Measurements from ENCODE around the gene LYRM2.
A peak's percentile ranks its signal among the peaks of the same experiment; 100 is the strongest.
"Not testable (repeated sequence)": the region's sequence is repeated elsewhere in the genome, so short reads cannot be mapped to it uniquely, and the experiment has no call there.

Gene LYRM2

DNA sequence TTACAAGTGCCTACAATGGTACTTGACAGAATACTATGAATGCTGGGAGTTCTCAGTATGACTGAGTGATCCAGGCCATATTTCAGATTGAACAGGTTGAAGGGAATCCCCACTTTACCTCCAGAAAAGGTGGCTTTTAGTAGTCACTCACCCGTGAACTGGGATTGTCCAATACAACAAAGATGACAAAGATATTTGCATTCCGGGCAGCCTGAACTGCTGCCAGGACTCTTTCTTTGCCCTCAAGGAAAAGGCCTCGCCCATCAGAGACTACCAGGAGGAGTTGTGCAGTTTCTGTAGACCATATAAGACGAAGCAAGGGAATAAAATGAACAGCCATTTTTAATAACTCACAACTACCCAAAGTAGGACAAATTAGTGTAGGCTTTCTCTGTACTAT, 6.3 kb upstream of the LYRM2 start:
- no peak for DNase-seq

DNA sequence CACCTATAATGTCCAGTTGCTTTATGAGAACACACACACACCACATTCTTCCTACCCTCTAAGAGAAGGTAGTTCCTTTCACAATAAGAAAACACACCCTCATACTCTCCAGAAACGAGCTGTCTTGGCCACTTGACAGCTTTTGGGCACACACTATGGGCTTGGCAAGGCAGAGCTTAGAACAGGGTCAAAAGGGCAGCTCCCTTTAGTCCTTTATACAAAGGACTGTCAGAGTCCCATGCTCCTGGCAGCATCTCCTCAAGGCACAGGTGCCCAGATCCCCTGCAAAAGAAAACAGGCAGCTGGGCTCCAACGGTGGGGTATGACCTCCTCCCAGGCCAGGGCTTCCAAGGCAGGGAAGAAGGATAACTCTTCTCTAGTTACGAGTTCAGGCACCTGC, 4.9 kb upstream of the LYRM2 start:
- DNase-seq = no peak

DNA sequence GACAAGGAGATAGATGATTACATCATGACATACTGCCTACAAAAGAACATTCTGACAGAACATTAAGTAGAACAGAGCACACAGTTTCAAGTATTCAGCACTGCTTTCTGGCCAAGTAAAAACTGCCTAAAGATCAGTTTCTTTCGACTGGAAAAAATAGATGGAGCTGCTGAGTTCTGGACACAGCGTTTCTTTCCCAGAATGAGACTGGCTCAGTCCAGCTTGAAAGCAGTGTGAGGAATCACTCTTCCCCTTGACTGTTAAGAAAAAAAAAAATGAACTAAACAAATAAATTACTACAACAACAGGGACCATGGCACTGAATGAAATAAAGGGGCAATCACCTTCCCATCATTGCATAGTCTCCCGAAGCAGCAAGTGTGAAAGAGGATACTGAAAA, 4.4 kb upstream of the LYRM2 start:
- no peak for DNase-seq

DNA sequence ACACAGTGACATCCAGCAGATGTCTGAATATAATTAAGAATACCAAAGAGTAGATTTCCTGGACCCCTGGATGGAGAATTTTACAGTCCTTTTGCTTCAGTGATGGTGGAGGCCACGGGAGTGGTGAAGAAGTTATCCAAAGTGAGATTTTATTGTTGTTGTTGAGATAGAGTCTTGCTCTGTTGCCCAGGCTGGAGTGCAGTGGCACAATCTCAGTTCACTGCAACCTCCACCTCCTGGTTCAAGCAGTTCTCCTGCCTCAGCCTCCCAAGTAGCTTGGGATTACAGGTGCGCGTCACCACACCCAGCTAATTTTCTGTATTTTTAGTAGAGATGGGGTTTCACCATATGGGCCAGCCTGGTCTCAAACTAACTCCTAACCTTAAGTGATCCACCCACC, 3.0 kb upstream of the LYRM2 start:
- DNase-seq = not testable (repeated sequence)

DNA sequence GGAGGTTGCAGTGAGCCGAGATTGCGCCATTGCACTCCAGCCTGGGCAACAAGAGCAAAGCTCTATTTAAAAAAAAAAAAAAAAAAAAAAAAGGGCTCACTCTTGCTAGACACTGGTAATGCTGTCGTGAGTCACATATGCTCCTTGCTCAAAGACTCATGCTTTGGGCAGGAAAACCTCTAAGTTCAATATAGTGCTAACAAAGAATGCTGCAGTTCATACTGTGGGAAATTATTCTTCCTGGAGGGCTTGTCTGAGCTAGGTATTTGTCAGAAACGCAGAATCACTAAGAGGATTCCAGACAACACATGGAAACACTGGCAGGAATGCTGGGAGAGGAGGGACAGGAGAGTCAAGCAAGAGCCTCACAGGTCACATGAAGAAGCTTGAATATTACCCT, 2.3 kb upstream of the LYRM2 start:
- DNase-seq = no peak

DNA sequence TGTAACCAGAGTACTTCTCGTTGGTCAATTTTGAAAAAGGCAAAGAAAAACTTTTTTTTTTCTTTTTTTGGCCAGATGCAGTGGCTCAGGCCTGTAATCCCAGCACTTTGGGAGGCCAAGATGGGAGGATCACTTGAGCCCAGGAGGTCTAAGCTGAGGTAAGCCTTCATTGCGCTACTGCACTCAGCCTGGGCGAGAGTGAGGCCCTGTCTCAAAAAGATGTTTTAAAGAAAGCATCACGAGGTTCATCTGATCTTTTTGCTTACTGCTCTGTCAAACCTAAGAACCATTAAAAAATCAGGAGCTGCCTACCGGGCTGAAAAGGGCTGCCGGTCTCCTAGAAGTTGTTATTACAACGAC, 607 bp downstream of the LYRM2 start:
- DNase-seq = no peak

DNA sequence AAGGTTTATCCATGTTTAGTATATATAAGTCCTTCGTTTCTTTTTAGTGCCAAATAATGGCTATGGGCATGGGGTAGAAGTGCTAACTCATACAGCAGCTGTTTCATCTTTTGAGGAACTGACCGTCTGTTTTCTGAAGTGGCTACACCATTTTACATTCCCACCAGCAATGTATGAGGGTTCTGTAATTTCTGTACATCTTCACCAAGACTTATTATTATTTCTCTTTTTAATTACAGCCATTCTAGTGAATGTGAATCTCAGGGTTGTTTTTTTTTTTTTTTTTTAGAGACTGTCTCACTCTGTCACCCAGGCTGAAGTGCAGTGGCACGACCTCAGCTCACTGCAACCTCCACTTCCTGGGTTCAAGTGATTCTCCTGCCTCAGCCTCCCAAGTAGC, 2.1 kb downstream of the LYRM2 start:
- DNase-seq = not testable (repeated sequence)

DNA sequence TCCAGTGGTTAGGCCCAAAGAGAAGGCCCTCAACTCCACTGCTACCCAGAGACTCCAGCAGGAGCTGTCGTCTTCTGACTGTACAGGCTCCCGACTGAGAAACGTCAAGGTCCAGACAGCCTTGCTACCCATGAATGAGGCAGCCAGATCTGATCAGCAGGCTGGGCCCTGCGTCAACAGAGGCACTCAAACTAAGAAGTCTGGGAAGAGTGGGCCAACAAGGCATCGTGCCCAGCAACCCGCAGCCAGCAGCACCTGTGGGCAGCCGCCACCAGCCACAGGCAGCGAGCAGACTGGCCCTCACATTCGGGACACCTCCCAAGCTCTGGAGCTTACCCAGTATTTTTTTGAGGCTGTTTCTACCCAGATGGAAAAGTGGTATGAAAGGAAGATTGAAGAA, 8.1 kb downstream of the LYRM2 start:
- DNase-seq = no peak

DNA sequence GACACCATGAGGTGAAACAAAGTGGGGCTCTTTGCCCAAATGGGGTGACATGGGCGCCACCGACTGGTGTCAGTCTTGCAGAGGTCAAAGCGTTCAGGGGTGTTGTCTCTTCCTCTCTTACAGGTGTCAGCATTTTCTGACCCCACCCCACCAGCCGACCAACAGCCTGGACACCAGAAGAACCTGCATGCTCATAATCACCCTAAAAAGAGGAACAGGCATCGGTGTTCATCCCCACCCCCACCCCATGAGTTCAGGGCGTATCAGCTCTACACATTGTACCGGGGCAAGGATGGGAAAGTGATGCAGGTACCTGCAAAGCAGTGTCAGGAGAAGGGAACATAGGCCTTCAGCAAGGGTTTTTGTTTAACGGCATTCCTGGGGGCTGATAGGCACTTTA, 14.8 kb downstream of the LYRM2 start:
- no peak for DNase-seq

DNA sequence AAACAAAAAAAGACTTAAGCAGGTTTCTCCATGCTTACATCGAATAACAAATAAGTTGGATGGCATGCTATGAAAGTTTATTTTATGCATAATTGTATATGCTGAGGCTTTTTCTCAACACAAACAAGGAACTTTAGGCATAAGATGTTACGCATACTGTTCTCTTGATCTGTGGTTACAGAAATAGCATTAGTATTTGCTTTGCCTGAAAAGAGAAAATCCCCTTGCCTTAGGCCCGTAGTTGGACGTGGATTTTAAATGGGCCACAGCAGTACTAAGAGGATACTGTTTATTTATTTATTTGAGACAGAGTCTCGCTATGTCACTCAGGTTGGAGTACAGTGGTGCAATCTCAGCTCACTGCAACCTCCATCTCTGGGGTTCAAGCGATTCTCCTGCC, 19.0 kb downstream of the LYRM2 start:
- no peak for DNase-seq

DNA sequence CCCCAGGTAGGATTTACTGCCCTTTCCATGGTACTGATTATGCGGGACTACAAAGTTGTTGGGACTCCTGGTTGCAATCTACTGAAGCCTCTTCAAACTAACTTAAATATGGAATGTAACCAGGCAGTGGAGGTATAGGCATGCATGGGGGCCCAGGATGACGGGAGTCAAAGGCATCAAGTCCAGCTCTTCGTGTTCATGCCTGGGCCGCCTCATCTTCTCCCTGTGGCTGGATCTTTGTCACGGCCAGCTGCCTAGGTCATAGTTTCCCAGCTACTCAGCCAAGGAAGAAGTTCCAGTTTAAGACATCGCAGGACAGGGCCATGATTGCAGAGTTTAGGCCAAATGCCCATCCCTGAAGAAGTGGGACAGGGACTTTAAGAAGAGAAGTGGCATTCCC, 20.5 kb downstream of the LYRM2 start:
- no peak for DNase-seq

DNA sequence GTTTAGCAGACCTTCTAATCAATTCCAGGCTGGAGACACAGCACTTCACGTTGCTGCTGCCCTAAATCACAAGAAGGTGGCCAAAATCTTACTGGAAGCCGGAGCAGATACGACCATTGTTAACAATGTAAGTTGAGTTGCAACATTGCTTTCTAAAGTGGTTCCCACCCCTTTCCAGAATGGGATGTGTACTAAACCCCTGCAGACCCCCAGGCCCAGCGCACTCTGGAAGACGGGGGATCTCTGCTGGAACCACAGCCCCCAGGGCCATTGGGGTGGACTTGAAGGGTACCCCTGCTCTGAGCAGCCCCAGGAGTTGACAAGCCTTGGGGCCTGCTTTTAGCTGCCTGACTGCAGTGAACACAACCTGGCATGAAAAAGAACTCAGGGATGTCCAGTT, 22.0 kb downstream of the LYRM2 start:
- DNase-seq = no peak

DNA sequence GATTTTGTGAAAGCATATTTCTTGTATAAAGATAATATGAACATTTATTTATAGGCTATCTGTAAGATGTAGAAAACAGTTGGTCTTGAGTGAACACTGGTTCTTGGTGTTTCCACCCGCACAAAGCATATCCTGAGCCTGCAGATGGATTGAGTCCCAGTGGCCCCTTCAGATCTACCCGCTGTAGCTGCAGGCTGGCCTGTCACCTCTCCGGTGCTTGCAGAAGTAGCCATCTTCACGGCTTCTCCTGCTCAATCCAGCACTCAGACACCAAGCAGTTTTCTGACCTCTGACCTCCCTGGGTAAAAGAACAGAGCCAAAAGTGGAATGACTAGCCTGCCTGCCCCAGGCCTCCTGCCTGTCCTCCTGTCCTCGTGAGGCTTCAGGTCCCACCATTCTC, 22.7 kb downstream of the LYRM2 start:
- DNase-seq = no peak

DNA sequence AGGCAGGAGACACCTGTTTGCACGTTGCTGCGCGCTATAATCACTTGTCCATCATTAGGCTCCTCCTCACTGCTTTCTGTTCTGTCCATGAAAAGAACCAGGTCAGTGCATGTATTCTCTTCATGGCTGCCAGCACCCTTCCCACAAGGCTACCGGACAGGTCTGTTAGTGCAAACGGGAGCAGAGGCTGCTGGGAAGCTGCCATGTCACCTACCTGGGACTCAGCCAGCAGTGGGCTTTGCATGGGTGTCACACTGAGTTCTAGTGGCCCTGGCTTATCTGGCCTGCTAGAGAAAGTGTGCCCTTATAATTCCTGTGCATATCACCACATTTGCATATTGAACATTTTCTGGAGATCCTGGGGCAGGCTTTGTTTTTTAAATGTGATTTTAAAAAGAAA, 24.8 kb downstream of the LYRM2 start:
- DNase-seq = no peak

DNA sequence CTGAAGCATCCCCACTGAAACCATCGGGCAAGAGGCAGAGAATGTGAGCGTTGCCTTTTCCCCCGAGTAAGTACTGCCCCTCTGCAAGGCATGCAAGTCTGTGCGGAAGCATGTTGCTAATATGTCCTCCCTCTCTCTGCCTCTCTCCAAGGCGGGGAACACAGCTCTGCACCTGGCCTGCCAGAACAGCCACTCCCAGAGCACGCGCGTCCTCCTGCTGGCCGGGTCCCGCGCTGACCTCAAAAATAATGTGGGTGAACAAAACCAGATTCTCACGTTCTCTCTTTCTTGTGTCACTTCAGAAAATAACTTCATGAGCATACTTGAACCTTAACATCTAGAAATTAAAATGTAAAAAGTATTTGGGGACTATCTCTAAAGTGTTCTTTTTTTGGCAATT, 26.4 kb downstream of the LYRM2 start:
- peak; percentile 9 for DNase-seq

DNA sequence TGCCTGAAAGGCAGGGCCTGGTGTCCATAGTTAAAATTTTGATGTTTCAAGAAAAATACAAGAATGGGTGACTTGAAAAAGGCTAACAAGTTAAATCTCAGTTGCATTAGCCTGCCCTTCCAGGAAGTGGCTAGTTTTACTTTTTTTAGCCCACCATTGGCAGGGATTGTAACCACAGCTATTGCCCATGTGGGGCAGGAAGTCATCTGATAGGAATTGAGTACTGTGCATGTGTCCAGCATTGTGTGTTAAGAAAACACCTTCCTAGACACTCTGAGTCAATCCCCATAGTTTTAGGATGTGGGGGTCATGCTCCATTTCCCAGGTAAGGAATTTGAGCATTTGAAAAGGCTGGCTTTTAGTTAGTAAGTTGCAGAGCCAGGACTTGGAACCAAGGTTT, 26.9 kb downstream of the LYRM2 start:
- no peak for DNase-seq

DNA sequence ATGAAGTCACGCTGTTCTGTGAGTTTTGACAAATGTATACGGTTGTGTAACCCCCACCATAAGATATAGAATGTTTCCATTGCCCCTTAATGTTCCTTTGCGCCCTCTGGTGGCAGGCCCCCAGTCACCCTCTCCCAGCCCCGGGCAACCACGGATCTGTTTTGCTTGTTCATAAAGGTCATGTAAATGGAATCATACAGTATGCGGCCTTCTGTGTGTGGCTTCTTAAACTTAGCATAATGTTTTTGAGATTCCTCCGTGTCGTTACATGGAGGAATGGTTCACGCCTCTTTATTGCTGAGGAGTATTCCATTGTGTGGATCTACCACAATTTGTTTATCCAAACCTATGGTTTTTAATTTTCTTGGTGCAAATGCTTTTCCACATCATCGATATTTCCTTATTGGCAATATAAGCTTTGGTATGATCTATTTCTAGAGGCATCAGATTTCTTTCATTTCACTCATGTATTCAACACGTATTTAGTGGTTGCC, 28.4 kb downstream of the LYRM2 start:
- peak; percentile 58 for DNase-seq

DNA sequence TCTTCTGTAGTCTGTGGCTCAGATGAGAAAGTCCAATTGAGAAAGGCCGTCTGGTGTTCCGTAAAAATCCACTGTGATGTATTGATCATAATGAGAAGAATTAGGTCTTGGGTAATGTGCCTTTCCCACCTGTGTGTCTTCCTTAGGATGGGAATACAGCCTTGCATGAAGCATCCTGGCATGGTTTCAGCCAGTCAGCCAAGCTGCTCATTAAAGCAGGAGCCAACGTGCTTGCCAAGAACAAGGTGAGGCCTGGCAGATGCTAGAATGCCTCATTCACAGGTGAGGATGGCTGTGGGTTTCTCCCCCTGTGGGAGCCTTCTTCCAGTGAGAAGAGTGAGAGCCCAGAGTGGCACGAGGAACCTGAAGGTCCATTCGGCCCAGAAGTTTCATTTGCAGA, 32.7 kb downstream of the LYRM2 start:
- DNase-seq = no peak

DNA sequence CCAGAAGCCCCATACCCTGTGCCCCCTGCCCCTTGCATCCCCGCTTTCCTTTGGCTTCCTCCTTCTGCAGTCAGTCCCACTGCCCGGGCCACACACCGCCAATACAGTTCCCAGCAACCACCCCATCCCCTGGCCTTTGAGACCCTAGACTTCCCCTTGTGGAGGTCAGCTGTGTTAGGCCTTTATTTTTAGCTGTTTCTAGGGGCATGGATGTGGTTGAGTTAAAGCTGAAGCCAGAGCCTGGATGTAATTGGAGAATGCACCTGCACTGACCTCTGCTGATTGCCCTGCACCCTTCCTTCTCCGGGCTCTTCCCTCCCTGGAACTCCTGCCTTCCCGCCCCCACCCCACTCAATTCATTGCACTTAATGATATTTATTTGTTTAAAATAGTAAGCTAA, 33.9 kb downstream of the LYRM2 start:
- peak; percentile 64 for DNase-seq

DNA sequence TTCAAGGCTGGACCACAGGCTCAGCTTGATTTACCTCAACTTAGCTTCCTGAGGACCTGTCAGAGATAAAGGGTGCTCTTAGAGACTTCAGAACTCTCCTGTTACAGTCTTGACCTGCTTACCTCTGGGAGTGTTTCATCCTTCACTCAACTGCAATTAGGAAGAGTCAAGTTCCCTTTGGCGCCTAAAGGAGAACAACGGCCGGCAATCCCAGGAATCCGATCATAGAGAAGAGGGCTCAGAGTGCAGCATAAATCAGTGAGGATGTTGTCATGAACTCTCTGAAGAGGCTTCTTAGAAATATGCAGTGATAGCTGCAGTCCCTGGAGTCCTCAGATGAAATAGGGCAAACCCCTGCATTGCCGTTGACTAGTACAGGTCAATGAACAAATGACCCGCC, 36.4 kb downstream of the LYRM2 start:
- DNase-seq = no peak

DNA sequence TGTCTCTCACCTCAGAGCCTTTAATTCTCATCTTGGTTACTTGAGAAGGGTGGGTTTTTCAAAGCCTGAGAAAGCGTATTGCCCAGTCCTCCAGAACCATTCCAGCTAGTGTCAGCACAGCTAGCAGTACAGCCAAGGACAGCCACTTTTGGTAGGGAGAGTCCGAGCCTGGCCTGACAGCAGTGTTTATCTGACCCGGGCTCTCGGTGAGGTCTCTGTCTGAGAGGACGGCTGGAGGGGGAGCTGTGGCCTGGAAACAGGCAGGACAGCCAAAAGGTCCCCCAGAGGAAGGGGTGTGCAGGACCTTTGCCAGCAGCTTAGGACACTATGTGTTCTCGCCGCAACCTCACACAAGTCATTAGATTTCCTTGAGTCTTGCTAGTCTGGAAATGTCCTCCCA, 38.8 kb downstream of the LYRM2 start:
- no peak for DNase-seq

DNA sequence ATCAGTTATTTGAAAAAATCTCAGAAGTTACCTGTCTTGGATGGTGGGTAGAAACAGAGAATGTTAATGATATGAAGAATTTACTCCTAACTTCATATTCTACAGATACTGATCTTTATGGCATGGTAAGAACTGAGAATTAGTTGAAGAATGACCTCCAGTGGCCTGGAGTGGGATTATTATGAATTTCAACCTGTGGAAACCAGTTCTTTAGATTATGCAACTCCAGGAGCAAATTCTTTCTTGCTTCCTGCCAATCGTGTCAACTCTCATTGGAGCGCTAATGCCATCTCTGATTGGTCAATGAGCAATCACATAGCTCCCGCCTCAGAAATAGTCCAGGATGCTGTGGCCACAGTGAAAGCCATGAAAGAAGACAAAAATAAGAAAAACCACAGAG, 40.6 kb downstream of the LYRM2 start:
- peak; percentile 47 for DNase-seq

DNA sequence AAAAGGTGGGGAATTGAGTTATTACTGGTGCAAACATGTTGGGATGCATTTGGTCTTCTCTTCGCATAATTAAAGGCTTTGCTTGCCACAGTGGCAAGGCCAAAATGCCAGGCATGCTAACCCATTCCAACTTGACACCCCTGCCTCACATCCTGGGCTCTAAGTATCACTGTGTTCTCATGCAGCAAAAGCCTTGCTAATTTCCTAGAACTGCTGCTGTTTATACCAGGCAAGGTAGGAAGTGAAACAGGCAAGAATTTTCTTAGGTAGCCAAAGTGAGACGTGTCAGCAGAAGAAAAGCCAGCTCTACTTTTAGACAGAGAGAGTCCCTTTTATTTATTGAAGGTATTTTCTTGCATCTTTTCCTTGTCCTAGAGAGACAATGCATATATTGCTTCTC, 41.2 kb downstream of the LYRM2 start:
- no peak for DNase-seq

DNA sequence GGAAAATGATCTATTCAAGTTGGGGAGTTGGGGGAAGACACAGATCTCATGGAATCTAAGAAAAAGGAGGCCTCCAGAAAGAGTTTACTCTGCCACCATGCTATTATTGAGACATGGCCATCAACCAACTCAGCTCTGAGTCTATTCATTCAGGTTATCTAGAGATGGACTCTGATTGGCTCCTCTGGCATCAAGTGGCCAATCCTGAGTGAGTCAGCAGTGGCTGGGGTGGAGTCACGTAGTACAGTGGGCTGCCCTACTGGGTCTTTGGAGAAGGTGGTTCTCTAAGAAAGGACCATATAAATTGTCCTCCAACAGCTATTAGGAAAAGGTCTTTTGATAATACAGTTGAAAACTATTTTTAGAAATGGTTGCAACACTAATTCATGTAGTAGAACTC, 42.1 kb downstream of the LYRM2 start:
- no peak for DNase-seq

DNA sequence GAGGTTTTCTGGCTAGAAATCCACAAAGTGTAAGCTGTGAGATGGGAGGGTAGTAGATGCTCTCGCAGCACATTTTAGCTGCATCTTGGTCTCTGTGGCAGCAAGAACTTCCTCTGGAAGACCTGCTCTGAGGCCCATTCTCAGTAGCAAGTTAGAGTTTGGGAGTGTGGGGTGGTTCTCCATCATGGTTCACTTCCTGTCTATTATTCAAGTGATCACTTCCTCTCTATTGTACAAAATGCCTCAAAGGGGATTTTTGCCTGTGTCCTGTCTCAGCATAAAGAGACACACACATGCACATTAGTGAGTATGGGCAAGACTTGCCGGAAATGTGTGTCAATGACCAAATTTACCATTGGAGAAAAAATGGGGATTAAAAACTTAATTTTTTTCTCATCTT, 42.5 kb downstream of the LYRM2 start:
- DNase-seq = no peak

DNA sequence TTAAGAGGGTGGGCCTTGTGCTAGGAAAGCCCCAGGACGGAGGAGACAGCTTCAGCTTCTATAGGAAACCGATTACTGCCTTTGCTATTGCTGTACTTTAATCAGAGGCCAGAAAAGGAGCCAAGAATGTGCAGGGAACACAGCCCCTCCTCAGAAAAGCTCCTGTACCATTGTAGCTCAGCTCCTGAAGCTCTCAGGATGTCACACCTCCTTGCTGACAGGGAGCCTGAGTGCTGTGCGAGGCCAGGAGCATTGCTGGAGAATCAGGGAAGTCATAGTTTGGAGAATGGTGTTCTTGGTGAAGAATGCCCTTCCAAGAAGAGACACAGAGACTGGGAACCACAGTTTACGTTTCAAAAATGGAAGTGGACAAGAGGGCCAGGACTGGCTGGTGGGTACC, 46.8 kb downstream of the LYRM2 start:
- DNase-seq = no peak

Measured in NCI-H146 (cell line).